Activated naive CD8-positive, alpha-beta T cell treated with anti-CD3 and anti-CD28 coated beads, Interleukin-2, amount 50 U/mL, for 16 hours (primary cell): ENCODE measurements around the gene BTD.

ENCODE experiments used
- DNase-seq: peaks from one replicate; pipeline ENCODE4 v3.0.0-alpha.2; 2020; ENCODE audit warnings: low read depth, low spot score

BTD gene

GRCh38 chr3:15636028-15636709, 34.6 kb downstream of the BTD start:
- no peak for DNase-seq

GRCh38 chr3:15637131-15637951, 35.8 kb downstream of the BTD start:
- DNase-seq: no peak

GRCh38 chr3:15638193-15638890, 36.8 kb downstream of the BTD start:
- DNase-seq: no peak

GRCh38 chr3:15638891-15639262, 37.3 kb downstream of the BTD start:
- no peak for DNase-seq

GRCh38 chr3:15645246-15645645, 43.7 kb downstream of the BTD start:
- DNase-seq: no peak

GRCh38 chr3:15645740-15646501, 44.4 kb downstream of the BTD start:
- no peak for DNase-seq

GRCh38 chr3:15646851-15647511, 45.4 kb downstream of the BTD start:
- DNase-seq: no peak

- peak; percentile 6 for DNase-seq
Measured at GRCh38 chr3:15647611-15648167, 46.1 kb downstream of the BTD start.

- no peak for DNase-seq
Measured at GRCh38 chr3:15649341-15649740, 47.8 kb downstream of the BTD start.

GRCh38 chr3:15649858-15650257, 48.3 kb downstream of the BTD start:
- DNase-seq: no peak

- DNase-seq: no peak
Measured at GRCh38 chr3:15651396-15651795, 49.9 kb downstream of the BTD start.

- DNase-seq: no peak
Measured at GRCh38 chr3:15653321-15653720, 51.8 kb downstream of the BTD start.

GRCh38 chr3:15654127-15654526, 52.6 kb downstream of the BTD start:
- no peak for DNase-seq

GRCh38 chr3:15654891-15655290, 53.3 kb downstream of the BTD start:
- no peak for DNase-seq

- no peak for DNase-seq
Measured at GRCh38 chr3:15656342-15656741, 54.8 kb downstream of the BTD start.

- no peak for DNase-seq
Measured at GRCh38 chr3:15657016-15657415, 55.5 kb downstream of the BTD start.

GRCh38 chr3:15659254-15659975, 57.9 kb downstream of the BTD start:
- no peak for DNase-seq

GRCh38 chr3:15660055-15660935, 58.8 kb downstream of the BTD start:
- no peak for DNase-seq

GRCh38 chr3:15664144-15664543, 62.6 kb downstream of the BTD start:
- DNase-seq: no peak
